ENCODE results near the gene PPAT. TPM values are rescaled to one million over a fixed set of nuclear protein-coding genes. Genes with fewer than 3 reads are reported as not detected.
A peak's percentile ranks its signal among the peaks of the same experiment; 100 is the strongest.

PPAT gene
- total and polyA plus RNA-seq, 2 experiments from 2014 or later, result 63.0 to 96.8 TPM

- Mint-ChIP-seq H3K36me3 (ENCODE audit: low read depth) (no peaks in the 10 kb centered on the region; the same call in 2 of the 3 replicates), H3K4me1 (peaks cover 17% of the 10 kb centered on the region), H3K9me3 (no peaks in the 10 kb centered on the region), H3K4me3 (peak overlapping the region; percentile 87), H3K27ac (peak overlapping the region; percentile 99; the same call in 1 of the 2 replicates), H3K27me3 (ENCODE audit: insufficient read depth, low read depth, poor library complexity) (peaks cover 8% of the 10 kb centered on the region)
- Histone ChIP-seq H3K4me3 (peak overlapping the region; percentile 70), H3K79me2 (replicated peaks; ENCODE audit: insufficient read depth) (peaks cover 25% of the 10 kb centered on the region), H3K27ac (ENCODE audit: low read depth) (no peak overlapping the region), H3K4me2 (peak overlapping the region; percentile 80), H2AFZ (no peak overlapping the region), H3K36me3 (ENCODE audit: insufficient read depth) (no peaks in the 10 kb centered on the region), H3K9me2 (ENCODE audit: insufficient read depth) (no peaks in the 10 kb centered on the region), H4K20me1 (replicated peaks; ENCODE audit: insufficient read depth) (no peaks in the 10 kb centered on the region; the same call in 1 of the 2 replicates), H3F3A (replicated peaks; ENCODE audit: low read depth) (no peaks in the 10 kb centered on the region), H3K4me1 (ENCODE audit: insufficient read depth) (no peaks in the 10 kb centered on the region), H3K27me3 (ENCODE audit: insufficient read depth) (no peaks in the 10 kb centered on the region)
- DNase-seq (ENCODE audit: low spot score), result peak; percentile 11
- TF ChIP-seq ZNF114 (CRISPR knock-in tag; IDR thresholded peaks at IDR 0.05) (no peak), ETS1 (IDR thresholded peaks at IDR 0.05) (no peak)
- ATAC-seq, result no peak
These were observed 47.1 kb downstream of the PPAT start for GRCh38 chr4:56388306-56388705.

- Histone ChIP-seq H2AFZ (peak within 1 kb of the TSS; percentile 60; the same call in 1 of the 2 replicates), H3F3A (replicated peaks; ENCODE audit: low read depth) (no peaks in the 10 kb centered on the region), H3K4me2 (peak within 1 kb of the TSS; percentile 80), H3K27ac (ENCODE audit: low read depth) (peak within 1 kb of the TSS; percentile 91), H3K79me2 (replicated peaks; ENCODE audit: insufficient read depth) (peaks cover 25% of the 10 kb centered on the region), H3K4me3 (peak within 1 kb of the TSS; percentile 70), H3K4me1 (ENCODE audit: insufficient read depth) (no peaks in the 10 kb centered on the region), H3K36me3 (ENCODE audit: insufficient read depth) (no peaks in the 10 kb centered on the region), H4K20me1 (replicated peaks; ENCODE audit: insufficient read depth) (no peaks in the 10 kb centered on the region; the same call in 1 of the 2 replicates), H3K27me3 (ENCODE audit: insufficient read depth) (no peaks in the 10 kb centered on the region), H3K9me2 (ENCODE audit: insufficient read depth) (no peaks in the 10 kb centered on the region)
- peaks cover 17% of the 10 kb centered on the region for H3K4me1 Mint-ChIP-seq
- no peaks in the 10 kb centered on the region for H3K9me3 Mint-ChIP-seq
- peak within 1 kb of the TSS; percentile 99 for H3K27ac Mint-ChIP-seq
- peaks cover 8% of the 10 kb centered on the region for H3K27me3 Mint-ChIP-seq (ENCODE audit: insufficient read depth, low read depth, poor library complexity)
- no peaks in the 10 kb centered on the region; the same call in 2 of the 3 replicates for H3K36me3 Mint-ChIP-seq (ENCODE audit: low read depth)
- ATAC-seq (peak; percentile 92), DNase-seq (ENCODE audit: low spot score) (peak; percentile 97)
- peak within 1 kb of the TSS; percentile 87 for H3K4me3 Mint-ChIP-seq
- TF ChIP-seq EZH2phosphoT487 (IDR thresholded peaks at IDR 0.05; ENCODE audit: unreplicated experiment) (no peak), ZNF114 (CRISPR knock-in tag; IDR thresholded peaks at IDR 0.05) (no peak), NANOG (IDR thresholded peaks at IDR 0.05; ENCODE audit: borderline replicate concordance) (no peak), ZNF462 (CRISPR knock-in tag; IDR thresholded peaks at IDR 0.05) (no peak), JUNB (IDR thresholded peaks at IDR 0.05; ENCODE audit: unreplicated experiment) (no peak), EZH2 (IDR thresholded peaks at IDR 0.05; ENCODE audit: low read depth, unreplicated experiment) (no peak), CREB1 (CRISPR knock-in tag; IDR thresholded peaks at IDR 0.05; ENCODE audit: low read depth) (peak; percentile 100), POLR2AphosphoS5 (IDR thresholded peaks at IDR 0.05; ENCODE audit: low read depth) (peak; percentile 96), STAT1 (IDR thresholded peaks at IDR 0.05; ENCODE audit: unreplicated experiment) (no peak), ETS1 (IDR thresholded peaks at IDR 0.05) (peak; percentile 55)
These were observed 48.1 kb downstream of the PPAT start, which contains the start of gene AASDH for GRCh38 chr4:56387023-56388001. TSS of gene AASDH (minus strand) at chr4:56387491. CDS start at chr4:56384299, 3,192 bp downstream.

Measured in GM23338 (cell line).